Activated CD8-positive, alpha-beta T cell treated with anti-CD3 and anti-CD28 coated beads, Interleukin-2, amount 10 ng/mL, durations not matched to agents 7 days and 5 days (primary cell): ENCODE results near the gene BCKDHA. TPM values are rescaled to one million over a fixed set of nuclear protein-coding genes. Genes with fewer than 3 reads are reported as not detected.
A peak's percentile ranks its signal among the peaks of the same experiment; 100 is the strongest.

Experiments
- ATAC-seq: fragments of 150-1000 bp; cut with Tn5 transposase; one replicate; pipeline ENCODE4 v1.10.0; 2021; ENCODE audit warnings: moderate library complexity
- CTCF ChIA-PET: fragments of 350-600 bp; sonication (Branson Sonifier 250); formaldehyde crosslinking; loops from one replicate; lab custom pipeline; 2021; ENCODE audit warnings: antibody characterized with exemption; lab: Charles Lee
- POLR2A ChIA-PET: fragments of 350-600 bp; sonication (Branson Sonifier 250); formaldehyde crosslinking; loops from one replicate; lab custom pipeline; 2021; ENCODE audit warnings: antibody characterized with exemption; lab: Charles Lee
- DNase-seq: peaks from one replicate; pipeline ENCODE4 v3.0.0-alpha.2; 2020
- H3K27ac Mint-ChIP-seq: one replicate; pipeline ENCODE4 v1.8.0; 2021; ENCODE audit warnings: mild to moderate bottlenecking, mixed read lengths
- H3K27me3 Mint-ChIP-seq: one replicate; pipeline ENCODE4 v1.8.0; 2021; ENCODE audit warnings: low read depth, mixed read lengths
- H3K36me3 Mint-ChIP-seq: one replicate; pipeline ENCODE4 v1.8.0; 2021; ENCODE audit warnings: low read depth, mixed read lengths
- H3K4me1 Mint-ChIP-seq: one replicate; pipeline ENCODE4 v1.8.0; 2021; ENCODE audit warnings: low read depth, mixed read lengths
- H3K4me3 Mint-ChIP-seq: one replicate; pipeline ENCODE4 v1.8.0; 2021; ENCODE audit warnings: mild to moderate bottlenecking, mixed read lengths
- H3K9me3 Mint-ChIP-seq: one replicate; pipeline ENCODE4 v1.8.0; 2022; ENCODE audit warnings: mixed read lengths; ENCODE audit not compliant: insufficient read depth
- total RNA-seq, 2 experiments: library from RNA; stranded (reverse); gene quantifications; one replicate each; pipeline ENCODE4 v1.2.3, GENCODE V29; 2021

Gene BCKDHA
- total RNA-seq, 2 experiments from 2014 or later: 15.8 to 24.5 TPM

DNA sequence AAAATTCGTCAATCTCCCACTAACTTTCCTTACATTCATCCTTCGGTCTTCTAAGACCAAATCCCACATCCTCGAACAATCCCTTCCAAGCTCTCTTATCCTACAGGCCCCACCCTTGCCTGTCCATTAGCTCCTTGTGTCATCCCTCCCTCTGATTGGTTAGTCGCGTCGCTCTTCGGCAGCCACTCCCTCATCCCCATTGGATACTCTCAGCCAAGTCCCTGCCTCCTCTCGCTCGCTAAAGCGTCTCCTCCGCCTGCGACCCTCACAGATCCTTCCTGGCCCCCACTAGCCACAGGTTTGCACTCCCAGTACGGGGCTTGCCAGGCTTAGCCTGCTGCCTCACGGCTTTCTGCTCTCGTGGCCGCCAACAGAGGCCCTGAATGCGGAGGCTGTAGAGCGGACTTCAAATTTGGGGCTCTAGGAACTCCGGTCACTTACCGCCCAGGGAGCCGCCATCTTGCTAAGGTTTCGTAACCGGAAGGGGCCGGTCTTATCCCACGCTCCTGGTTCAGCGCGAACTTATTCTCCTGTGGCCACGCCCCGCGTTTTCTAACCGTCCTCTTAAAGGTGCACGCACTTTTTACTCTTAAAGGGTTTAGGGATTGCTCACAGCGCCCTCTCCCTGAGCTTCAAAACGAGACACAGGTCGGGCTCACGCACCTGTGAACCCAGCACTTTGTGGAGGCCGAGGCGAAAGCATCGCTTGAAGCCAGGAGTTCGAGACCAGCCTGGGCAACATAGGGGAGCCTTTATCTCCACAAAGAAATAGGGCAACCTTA, 42.0 kb downstream of the BCKDHA start, which contains the start of gene DMAC2:
Gene DMAC2, minus strand, starts transcription at position 472 of the 782 bp plus-strand sequence. Its CDS starts 13 bp downstream, at position 459.
- Mint-ChIP-seq H3K4me1 (peaks cover 25% of the 10 kb centered on the region), H3K27ac (no peak within 1 kb of the TSS), H3K27me3 (peaks cover 8% of the 10 kb centered on the region), H3K9me3 (no peaks in the 10 kb centered on the region), H3K4me3 (no peak within 1 kb of the TSS), H3K36me3 (peaks cover 10% of the 10 kb centered on the region)
- POLR2A ChIA-PET: interaction anchor here (0.5 to 2.5 kb wide), 13 partner anchors 11 to 564 kb away, joined by 3 to 7 read pairs (median 4); partner anchors contain the start of gene B9D2
- CTCF ChIA-PET: interaction anchor here (0.8 to 3.2 kb wide), 22 partner anchors 8 to 1019 kb away, joined by 3 to 41 read pairs (median 5); partner anchors contain the start of gene B9D2
- ATAC-seq (peak; percentile 96), DNase-seq (peak; percentile 99)

DNA sequence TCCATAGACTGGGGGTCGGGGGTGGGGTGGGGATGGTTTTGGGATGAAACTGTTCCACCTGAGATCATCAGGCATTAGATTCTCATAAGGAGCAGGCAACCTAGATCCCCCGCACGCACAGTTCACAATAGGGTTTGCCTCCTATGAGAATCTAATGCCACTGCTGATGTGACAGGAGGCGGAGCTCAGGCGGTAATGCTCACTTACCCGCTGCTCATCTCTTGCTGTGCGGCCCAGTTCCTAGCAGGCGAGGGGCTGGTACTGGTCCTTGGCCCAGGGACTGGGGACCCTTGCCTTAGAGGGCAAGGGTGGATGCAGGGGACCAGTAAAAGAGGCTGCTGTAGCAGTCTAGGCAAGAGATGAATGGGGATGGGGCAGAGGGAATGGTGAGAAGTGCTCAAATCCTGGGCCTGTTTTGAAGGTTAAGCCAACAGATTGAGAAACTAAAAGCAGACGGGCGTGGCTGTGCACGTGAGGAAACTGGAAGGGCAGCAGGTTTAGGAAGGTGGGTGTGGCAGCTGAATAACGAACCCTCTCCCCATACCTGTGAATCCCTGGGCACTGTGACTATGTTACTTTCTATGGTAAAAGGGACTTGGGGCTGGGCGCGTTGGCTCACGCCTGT, 43.8 kb downstream of the BCKDHA start:
- no peak overlapping the region for H3K4me3 Mint-ChIP-seq
- no peaks in the 10 kb centered on the region for H3K9me3 Mint-ChIP-seq
- ChIA-PET POLR2A (no interaction called here), CTCF (interaction anchor here (0.9 to 3.2 kb wide), 2 partner anchors 89 to 128 kb away, joined by 3 to 21 read pairs; no protein-coding TSS in a partner anchor)
- peaks cover 24% of the 10 kb centered on the region for H3K4me1 Mint-ChIP-seq
- ATAC-seq (no peak), DNase-seq (no peak)
- no peak overlapping the region for H3K27ac Mint-ChIP-seq
- H3K36me3 Mint-ChIP-seq: peaks cover 8% of the 10 kb centered on the region
- H3K27me3 Mint-ChIP-seq: peaks cover 10% of the 10 kb centered on the region

DNA sequence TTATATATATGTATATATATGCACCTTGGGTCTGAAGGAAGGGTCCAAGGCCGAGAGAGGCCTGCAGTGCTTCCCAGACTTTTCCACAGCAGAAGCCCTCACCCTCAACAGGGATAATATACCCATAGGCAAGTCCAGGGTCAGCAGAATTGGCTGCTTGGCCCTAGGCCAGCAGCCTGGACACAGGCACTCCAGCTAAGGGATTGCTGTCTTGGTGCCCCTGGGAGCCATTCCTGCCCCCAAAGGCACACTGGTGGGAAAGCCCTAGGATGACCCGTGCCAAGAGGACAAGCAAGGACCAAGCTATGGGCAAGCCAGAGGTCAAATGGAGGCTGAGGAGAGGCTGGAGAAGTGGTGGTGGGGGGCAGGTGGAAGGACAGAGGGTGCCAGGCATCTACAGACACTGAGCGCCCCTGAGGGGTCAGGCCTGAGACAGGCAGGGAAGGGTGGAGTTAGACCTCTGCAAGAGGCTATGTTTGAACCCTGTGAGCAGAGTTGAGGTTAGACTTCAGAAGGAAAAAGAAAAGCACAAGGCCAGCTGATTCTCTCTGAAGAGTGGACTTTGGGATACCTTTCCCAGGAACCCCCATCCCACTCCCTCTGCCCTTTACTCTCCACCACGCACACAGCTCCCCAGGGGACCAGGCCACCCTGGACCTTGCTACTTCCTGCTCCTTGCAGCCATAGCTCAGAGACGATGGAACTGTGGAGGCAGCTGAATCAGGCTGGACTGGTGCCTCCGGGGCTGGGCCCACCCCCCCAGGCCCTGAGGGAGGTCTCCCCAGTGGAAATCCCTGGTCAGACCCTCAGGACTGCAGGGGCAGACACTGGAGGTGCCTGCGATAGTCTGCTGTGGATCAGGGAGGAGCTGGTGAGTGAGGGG, 45.1 kb downstream of the BCKDHA start, which contains the start of gene ERICH4:
Gene ERICH4, plus strand, starts transcription at position 684 of the 883 bp plus-strand sequence. Its CDS starts 14 bp downstream, at position 698.
- H3K9me3 Mint-ChIP-seq: no peaks in the 10 kb centered on the region
- CTCF ChIA-PET: interaction anchor here (0.7 to 1.0 kb wide), 3 partner anchors 14 to 121 kb away, joined by 3 to 4 read pairs (median 3); partner anchors contain the start of gene B9D2
- ATAC-seq (no peak), DNase-seq (no peak)
- peaks cover 23% of the 10 kb centered on the region for H3K4me1 Mint-ChIP-seq
- H3K27me3 Mint-ChIP-seq: peaks cover 15% of the 10 kb centered on the region
- H3K4me3 Mint-ChIP-seq: no peak within 1 kb of the TSS
- peak within 1 kb of the TSS; percentile 50 for H3K27ac Mint-ChIP-seq
- POLR2A ChIA-PET: interaction anchor here (0.6 kb wide), 1 partner anchor 27 kb away, joined by 3 read pairs; no protein-coding TSS in a partner anchor
- H3K36me3 Mint-ChIP-seq: peaks cover 3% of the 10 kb centered on the region

DNA sequence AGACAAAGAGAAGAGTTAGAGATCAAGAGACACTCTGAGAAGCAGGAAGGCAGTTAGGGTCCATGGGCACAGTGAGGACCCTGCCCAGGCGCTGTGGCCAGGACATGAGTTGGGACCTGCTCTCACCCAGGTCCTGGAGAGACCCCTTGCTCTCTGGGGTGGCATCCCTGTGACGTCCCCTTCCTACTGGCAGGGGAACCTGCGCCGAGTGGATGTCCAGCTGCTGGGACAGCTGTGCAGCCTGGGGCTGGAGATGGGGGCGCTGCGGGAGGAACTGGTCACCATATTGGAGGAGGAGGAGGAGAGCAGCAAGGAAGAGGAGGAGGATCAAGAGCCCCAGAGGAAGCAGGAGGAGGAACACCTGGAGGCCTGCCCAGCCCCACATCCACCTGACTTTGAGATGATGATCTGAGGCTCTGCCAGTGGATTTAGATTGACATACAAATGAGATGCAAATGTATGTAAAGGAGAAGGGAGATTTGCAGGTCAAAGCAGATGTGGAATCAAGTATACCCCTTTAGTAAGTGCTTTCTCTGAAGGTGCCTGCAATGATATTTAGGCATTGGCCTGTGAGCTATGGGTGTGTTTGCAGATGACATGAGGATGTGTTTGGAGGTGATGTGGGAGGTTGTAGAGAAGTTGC, 46.3 kb downstream of the BCKDHA start:
- ATAC-seq: no peak
- POLR2A ChIA-PET: interaction anchor here (0.6 kb wide), 1 partner anchor 28 kb away, joined by 3 read pairs; no protein-coding TSS in a partner anchor
- DNase-seq: no peak
- no peak overlapping the region for H3K4me3 Mint-ChIP-seq
- peaks cover 17% of the 10 kb centered on the region for H3K27me3 Mint-ChIP-seq
- CTCF ChIA-PET: no interaction called here
- H3K9me3 Mint-ChIP-seq: no peaks in the 10 kb centered on the region
- H3K36me3 Mint-ChIP-seq: no peaks in the 10 kb centered on the region
- peaks cover 16% of the 10 kb centered on the region for H3K4me1 Mint-ChIP-seq
- H3K27ac Mint-ChIP-seq: peak overlapping the region; percentile 50

DNA sequence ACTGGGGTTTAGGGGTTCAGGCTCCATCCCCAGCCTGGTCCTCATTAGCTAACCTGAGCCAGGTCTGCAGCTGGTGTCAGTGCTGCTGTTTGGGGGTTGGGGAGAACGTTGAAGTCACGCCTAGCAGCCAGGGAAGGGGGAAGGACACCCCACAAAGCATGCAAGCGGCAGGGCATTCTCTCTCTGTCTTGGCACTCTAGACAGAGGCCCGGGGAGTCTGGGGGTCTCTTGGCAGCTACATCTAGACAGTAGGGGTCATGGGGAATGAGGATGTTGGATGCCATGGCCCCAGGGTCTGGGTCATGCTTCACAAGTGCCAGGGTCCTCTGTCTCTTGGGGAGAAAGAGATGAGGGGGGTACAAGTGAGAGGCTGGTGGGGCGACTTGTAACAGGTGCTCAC, 48.0 kb downstream of the BCKDHA start:
- Mint-ChIP-seq H3K4me1 (peaks cover 20% of the 10 kb centered on the region), H3K27me3 (peaks cover 24% of the 10 kb centered on the region), H3K4me3 (no peak overlapping the region), H3K36me3 (no peaks in the 10 kb centered on the region), H3K9me3 (no peaks in the 10 kb centered on the region), H3K27ac (no peak overlapping the region)
- ChIA-PET CTCF (interaction anchor here (1.5 to 5.4 kb wide), 3 partner anchors 12 to 125 kb away, joined by 3 to 111 read pairs (median 5); no protein-coding TSS in a partner anchor), POLR2A (no interaction called here)
- no peak for DNase-seq
- no peak for ATAC-seq

DNA sequence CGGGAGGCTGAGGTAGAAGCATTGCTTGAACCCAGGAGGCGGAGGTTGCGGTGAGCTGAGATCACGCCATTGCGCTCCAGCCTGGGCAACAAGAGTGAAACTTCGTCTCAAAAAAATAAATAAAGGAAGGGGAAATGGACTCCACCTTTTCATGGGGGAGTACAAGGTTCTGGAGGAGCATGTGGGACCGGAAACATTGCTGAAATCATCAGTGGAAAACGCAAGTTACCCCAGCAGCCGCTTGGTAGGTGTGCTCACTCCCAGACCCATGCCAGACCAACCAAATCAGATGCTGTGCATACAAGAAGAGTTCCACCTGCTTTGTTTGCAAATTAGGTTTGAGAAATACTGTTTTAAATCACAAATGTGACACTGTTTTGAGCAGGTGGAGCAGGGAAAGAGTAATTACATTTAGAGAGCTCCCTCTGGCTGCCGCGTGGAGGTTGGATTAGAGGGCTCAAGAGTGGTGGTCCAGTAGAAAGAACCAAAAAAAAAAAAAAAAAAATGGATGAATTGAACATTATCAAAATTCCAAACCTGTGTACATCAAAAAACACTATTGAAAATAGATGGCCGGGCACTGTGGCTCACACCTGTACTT, 50.2 kb downstream of the BCKDHA start:
- peaks cover 17% of the 10 kb centered on the region for H3K4me1 Mint-ChIP-seq
- ChIA-PET CTCF (interaction anchor here (0.7 to 5.5 kb wide), 13 partner anchors 10 to 147 kb away, joined by 3 to 118 read pairs (median 14); partner anchors contain the start of gene B3GNT8), POLR2A (no interaction called here)
- no peak overlapping the region for H3K4me3 Mint-ChIP-seq
- H3K36me3 Mint-ChIP-seq: no peaks in the 10 kb centered on the region
- no peak overlapping the region for H3K27ac Mint-ChIP-seq
- H3K27me3 Mint-ChIP-seq: peaks cover 28% of the 10 kb centered on the region
- ATAC-seq (no peak), DNase-seq (no peak)
- H3K9me3 Mint-ChIP-seq: no peaks in the 10 kb centered on the region

DNA sequence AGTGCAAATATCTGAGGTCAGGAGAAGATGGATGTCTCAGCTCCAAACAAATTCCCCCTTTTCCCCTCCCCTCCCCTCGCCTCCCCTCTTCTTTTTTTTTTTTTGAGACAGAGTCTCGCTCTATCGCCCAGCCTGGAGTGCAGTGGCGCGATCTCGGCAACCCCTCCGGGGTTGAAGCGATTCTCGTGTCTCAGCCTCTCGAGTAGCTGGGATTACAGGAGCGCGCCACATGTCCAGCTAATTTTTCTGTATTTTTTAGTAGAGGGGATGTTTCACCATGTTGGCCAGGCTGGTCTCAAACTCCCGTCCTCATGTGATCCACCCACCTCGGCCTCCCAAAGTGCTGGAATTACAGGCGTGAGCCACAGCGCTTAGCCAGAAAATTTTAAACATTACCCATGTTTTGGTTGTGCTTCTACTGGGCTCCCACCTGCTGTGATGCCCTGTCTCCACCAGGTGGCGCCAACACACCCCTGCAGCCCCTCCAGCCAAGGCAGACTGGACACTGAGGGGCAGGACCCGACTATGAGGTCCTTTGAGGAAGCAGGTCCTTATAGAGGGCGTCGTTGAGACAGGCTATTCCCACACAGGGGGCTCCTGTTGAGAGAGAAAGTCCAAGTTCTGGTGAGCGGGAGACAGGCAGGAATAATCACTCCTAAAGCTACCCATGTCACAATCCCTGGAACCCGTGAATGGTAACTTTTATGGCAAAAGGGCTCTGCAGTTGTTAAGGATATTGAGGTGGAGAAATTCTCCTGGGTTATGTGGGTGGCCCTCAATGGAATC, 51.7 kb downstream of the BCKDHA start:
- H3K36me3 Mint-ChIP-seq: no peaks in the 10 kb centered on the region
- DNase-seq (peak; percentile 78), ATAC-seq (peak; percentile 88)
- peaks cover 25% of the 10 kb centered on the region for H3K4me1 Mint-ChIP-seq
- ChIA-PET POLR2A (interaction anchor here (1.0 kb wide), 1 partner anchor 82 kb away, joined by 3 read pairs; no protein-coding TSS in a partner anchor), CTCF (interaction anchor here (0.6 to 5.5 kb wide), 31 partner anchors 8 to 365 kb away, joined by 3 to 118 read pairs (median 7); partner anchors contain the start of genes B3GNT8, CEACAM21 and DMAC2)
- H3K27me3 Mint-ChIP-seq: peaks cover 23% of the 10 kb centered on the region
- H3K27ac Mint-ChIP-seq: no peak overlapping the region
- H3K4me3 Mint-ChIP-seq: peak overlapping the region; percentile 51
- H3K9me3 Mint-ChIP-seq: no peaks in the 10 kb centered on the region

DNA sequence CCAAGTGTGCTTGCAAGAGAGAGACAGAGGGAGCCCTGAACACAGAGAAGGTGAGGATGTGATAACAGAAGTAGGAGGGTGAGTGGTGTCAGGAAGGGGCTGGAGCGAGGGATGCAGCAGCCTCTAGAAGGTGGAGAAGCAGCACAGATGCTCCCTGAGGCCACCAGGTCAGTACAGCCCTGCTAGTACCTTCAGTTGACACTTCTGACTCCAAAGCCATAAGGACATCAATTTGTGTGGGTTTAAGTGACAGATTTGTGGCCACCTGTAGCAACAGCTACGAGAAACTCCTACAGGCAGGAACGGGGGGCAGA, 52.2 kb downstream of the BCKDHA start:
- DNase-seq (no peak), ATAC-seq (peak; percentile 41)
- POLR2A ChIA-PET: no interaction called here
- peaks cover 24% of the 10 kb centered on the region for H3K27me3 Mint-ChIP-seq
- no peak overlapping the region for H3K4me3 Mint-ChIP-seq
- no peak overlapping the region for H3K27ac Mint-ChIP-seq
- H3K4me1 Mint-ChIP-seq: peaks cover 27% of the 10 kb centered on the region
- CTCF ChIA-PET: interaction anchor here (0.6 to 5.5 kb wide), 21 partner anchors 8 to 366 kb away, joined by 3 to 118 read pairs (median 11); partner anchors contain the start of genes CEACAM21 and DMAC2
- no peaks in the 10 kb centered on the region for H3K9me3 Mint-ChIP-seq
- no peaks in the 10 kb centered on the region for H3K36me3 Mint-ChIP-seq

DNA sequence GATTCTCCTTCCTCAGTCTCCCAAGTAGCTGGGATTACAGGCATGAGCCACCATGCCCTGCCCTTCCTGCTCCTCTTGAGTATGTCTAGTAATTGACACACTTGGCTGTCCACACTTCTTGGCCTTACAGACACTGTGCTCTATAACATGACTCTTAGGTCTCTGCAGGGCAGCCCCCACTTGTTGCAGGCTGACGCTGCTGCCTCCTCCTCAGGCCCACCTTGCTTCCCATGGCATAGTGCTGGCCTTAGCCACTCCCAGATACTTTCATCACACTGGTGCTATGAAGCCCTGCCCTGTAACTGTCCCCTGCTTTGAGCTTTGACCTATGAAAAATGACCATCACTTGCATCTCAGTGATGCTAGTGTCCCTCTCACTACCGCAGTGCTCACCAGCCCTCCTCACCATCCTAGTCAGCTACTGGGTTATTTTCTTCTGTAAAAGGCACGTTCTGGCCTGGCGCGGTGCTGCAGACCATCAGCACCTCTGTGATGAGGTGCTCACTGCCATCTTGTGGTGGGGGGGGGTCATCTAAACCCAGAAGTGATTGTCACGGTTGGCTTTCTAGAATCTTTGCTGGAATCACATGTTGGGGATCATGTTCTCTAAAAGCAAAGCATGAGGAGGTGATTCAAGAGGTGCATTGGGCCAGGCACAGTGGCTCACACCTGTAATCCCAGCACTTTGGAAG, 55.1 kb downstream of the BCKDHA start:
- DNase-seq: no peak
- POLR2A ChIA-PET: no interaction called here
- no peak overlapping the region for H3K4me3 Mint-ChIP-seq
- H3K36me3 Mint-ChIP-seq: no peaks in the 10 kb centered on the region
- H3K9me3 Mint-ChIP-seq: no peaks in the 10 kb centered on the region
- no peak overlapping the region for H3K27ac Mint-ChIP-seq
- no peak for ATAC-seq
- CTCF ChIA-PET: interaction anchor here (4.7 kb wide), 1 partner anchor 142 kb away, joined by 61 read pairs; no protein-coding TSS in a partner anchor
- H3K4me1 Mint-ChIP-seq: peaks cover 40% of the 10 kb centered on the region
- peaks cover 26% of the 10 kb centered on the region for H3K27me3 Mint-ChIP-seq
